DND-41 (cell line): ENCODE data around the gene LHX6.

Experiments used
- ATAC-seq: fragments of 200-7000 bp; cut with Tn5 transposase; 3 replicates; pipeline ENCODE4 v1.9.1; 2021; ENCODE audit warnings: low read depth; ENCODE audit not compliant: insufficient read depth
- DNase-seq: peaks from one replicate; pipeline ENCODE4 v3.0.0-alpha.2; 2020
- H2AFZ ChIP-seq: 2 replicates; pipeline ENCODE4 v1.6.0; 2012; ENCODE audit warnings: low read depth, low read length
- H3K27ac ChIP-seq: 2 replicates; pipeline ENCODE4 v1.5.1; 2012; ENCODE audit warnings: low read length, inconsistent platforms
- H3K27me3 ChIP-seq: fragments of 200-600 bp; sonication (generic); 2 replicates; pipeline ENCODE4 v1.6.0; 2012; ENCODE audit warnings: low read length, mild to moderate bottlenecking, inconsistent platforms; ENCODE audit not compliant: insufficient read depth, poor library complexity
- H3K36me3 ChIP-seq: 2 replicates; pipeline ENCODE4 v1.5.1; 2012; ENCODE audit warnings: low read length, inconsistent platforms; ENCODE audit not compliant: insufficient read depth
- H3K4me1 ChIP-seq: 2 replicates; pipeline ENCODE4 v1.5.1; 2012; ENCODE audit warnings: mild to moderate bottlenecking, low read length; ENCODE audit not compliant: insufficient read depth
- H3K4me2 ChIP-seq: 2 replicates; pipeline ENCODE4 v1.6.0; 2012; ENCODE audit warnings: mild to moderate bottlenecking, moderate library complexity, low read length, inconsistent platforms; ENCODE audit not compliant: insufficient read depth
- H3K4me3 ChIP-seq, 2 experiments: fragments of 200-600 bp in 1 of 2; shearing (Covaris generic) in 1 of 2; 2 replicates each; pipeline ENCODE4 v1.5.1; 2012 to 2016; ENCODE audit warnings: inconsistent platforms in 2 of 2, low read length in 2 of 2, mild to moderate bottlenecking in 2 of 2, low read depth in 1 of 2, moderate library complexity in 1 of 2
- H3K79me2 ChIP-seq: 2 replicates; pipeline ENCODE4 v1.6.0; 2012; ENCODE audit warnings: low read length, inconsistent platforms; ENCODE audit not compliant: insufficient read depth
- H3K9ac ChIP-seq: 2 replicates; pipeline ENCODE4 v1.6.0; 2012; ENCODE audit warnings: low read depth, mild to moderate bottlenecking, inconsistent platforms, low read length, moderate library complexity
- H3K9me3 ChIP-seq: 2 replicates; pipeline ENCODE4 v1.5.1; 2012; ENCODE audit warnings: low read length, moderate library complexity, mild to moderate bottlenecking, inconsistent platforms; ENCODE audit not compliant: insufficient read depth, severe bottlenecking
- H4K20me1 ChIP-seq: 2 replicates; pipeline ENCODE4 v1.6.0; 2012; ENCODE audit warnings: low read length; ENCODE audit not compliant: insufficient read depth
- CTCF ChIP-seq: IDR thresholded peaks from 2 replicates; pipeline ENCODE4 v1.5.1; 2012; ENCODE audit warnings: borderline replicate concordance, low read length, moderate library complexity, mild to moderate bottlenecking; ENCODE audit not compliant: poor library complexity, severe bottlenecking; ENCODE audit errors: extremely low read depth
- EZH2 ChIP-seq: IDR thresholded peaks from 3 replicates; pipeline ENCODE4 v1.6.1; 2012; ENCODE audit warnings: borderline replicate concordance, low read depth, mild to moderate bottlenecking, moderate library complexity, low read length, inconsistent platforms; ENCODE audit not compliant: severe bottlenecking

The LHX6 gene

GRCh38 chr9:122159026-122159924, 69.5 kb downstream of the LHX6 start, which contains the start of the genes MORN5 and NDUFA8:
TSS of gene MORN5 (plus strand) at chr9:122159908. CDS start at chr9:122159973, 65 bp downstream.
TSS of gene NDUFA8 (minus strand) at chr9:122159779. CDS start at chr9:122159677, 102 bp downstream.
- peaks cover 5% of the 10 kb centered on the region for H3K9me3 ChIP-seq
- H3K79me2 ChIP-seq: peaks cover 36% of the 10 kb centered on the region
- peak within 1 kb of the TSS; percentile 51 to 79 for H3K4me3 ChIP-seq
- TF ChIP-seq CTCF: no peak
- no peak for TF ChIP-seq EZH2
- no peaks in the 10 kb centered on the region for H3K27me3 ChIP-seq
- peaks cover 26% of the 10 kb centered on the region for H3K4me1 ChIP-seq
- ATAC-seq (peak; percentile 93), DNase-seq (peak; percentile 93)
- H3K27ac ChIP-seq: peak within 1 kb of the TSS; percentile 76
- H2AFZ ChIP-seq: peak within 1 kb of the TSS; percentile 88
- peak within 1 kb of the TSS; percentile 83 for H3K9ac ChIP-seq
- no peaks in the 10 kb centered on the region; the same call in 1 of the 2 replicates for H4K20me1 ChIP-seq
- no peaks in the 10 kb centered on the region for H3K36me3 ChIP-seq
- H3K4me2 ChIP-seq: peak within 1 kb of the TSS; percentile 83

GRCh38 chr9:122158202-122158601, 70.6 kb downstream of the LHX6 start:
- peak overlapping the region; percentile 83; the same call in 1 of the 2 replicates for H3K4me2 ChIP-seq
- TF ChIP-seq EZH2: no peak
- TF ChIP-seq CTCF: peak; percentile 68
- H3K79me2 ChIP-seq: peaks cover 39% of the 10 kb centered on the region
- H3K9ac ChIP-seq: no peak overlapping the region
- peaks cover 5% of the 10 kb centered on the region for H3K9me3 ChIP-seq
- no peaks in the 10 kb centered on the region for H3K36me3 ChIP-seq
- H4K20me1 ChIP-seq: no peaks in the 10 kb centered on the region; the same call in 1 of the 2 replicates
- no peak overlapping the region for H3K27ac ChIP-seq
- DNase-seq (peak; percentile 47), ATAC-seq (peak; percentile 44; the same call in 1 of the 3 replicates)
- H3K4me3 ChIP-seq: peak overlapping the region in 1 of 2 experiments; percentile 25; a peak in 1 of 4 replicates
- H3K27me3 ChIP-seq: no peaks in the 10 kb centered on the region
- peaks cover 26% of the 10 kb centered on the region for H3K4me1 ChIP-seq
- no peak overlapping the region for H2AFZ ChIP-seq

GRCh38 chr9:122155796-122156195, 73.0 kb downstream of the LHX6 start:
- no peak overlapping the region for H2AFZ ChIP-seq
- no peak for TF ChIP-seq EZH2
- TF ChIP-seq CTCF: no peak
- H3K9ac ChIP-seq: no peak overlapping the region
- H4K20me1 ChIP-seq: peaks cover 3% of the 10 kb centered on the region; the same call in 1 of the 2 replicates
- peaks cover 44% of the 10 kb centered on the region for H3K79me2 ChIP-seq
- H3K4me1 ChIP-seq: peaks cover 26% of the 10 kb centered on the region
- no peak for ATAC-seq
- no peaks in the 10 kb centered on the region for H3K27me3 ChIP-seq
- H3K9me3 ChIP-seq: no peaks in the 10 kb centered on the region
- no peak overlapping the region for H3K4me2 ChIP-seq
- H3K36me3 ChIP-seq: peaks cover 6% of the 10 kb centered on the region; the same call in 1 of the 2 replicates
- no peak overlapping the region for H3K4me3 ChIP-seq
- no peak overlapping the region for H3K27ac ChIP-seq
- no peak for DNase-seq
